ENCODE results near the gene RHOV.

RHOV gene

GRCh38 chr15:40893733-40894680 is 20.0 kb upstream of the RHOV start, which contains the start of gene VPS18:
Gene VPS18 (plus strand): TSS chr15:40894450. CDS start chr15:40894769, 319 bp downstream.
- TF ChIP-seq CTCF (IDR thresholded peaks at IDR 0.05; ENCODE audit: borderline replicate concordance, insufficient read depth, low read depth, low read length) = peak; percentile 93
- H3K4me3 ChIP-seq (ENCODE audit: low read depth, low read length) = peak within 1 kb of the TSS; percentile 96

- no peak overlapping the region for H3K4me3 ChIP-seq (ENCODE audit: low read depth, low read length)
- no peak for TF ChIP-seq CTCF (IDR thresholded peaks at IDR 0.05; ENCODE audit: borderline replicate concordance, insufficient read depth, low read depth, low read length)
These were observed 19.1 kb upstream of the RHOV start for GRCh38 chr15:40893019-40893670.

GRCh38 chr15:40892447-40893012 is 18.5 kb upstream of the RHOV start:
- H3K4me3 ChIP-seq (ENCODE audit: low read depth, low read length) = no peak overlapping the region
- no peak for TF ChIP-seq CTCF (IDR thresholded peaks at IDR 0.05; ENCODE audit: borderline replicate concordance, insufficient read depth, low read depth, low read length)

- no peak overlapping the region for H3K4me3 ChIP-seq (ENCODE audit: low read depth, low read length)
- TF ChIP-seq CTCF (IDR thresholded peaks at IDR 0.05; ENCODE audit: borderline replicate concordance, insufficient read depth, low read depth, low read length) = peak; percentile 72
These were observed 17.9 kb upstream of the RHOV start for GRCh38 chr15:40891810-40892446.

GRCh38 chr15:40891138-40891537 is 17.1 kb upstream of the RHOV start:
- H3K4me3 ChIP-seq (ENCODE audit: low read depth, low read length) = no peak overlapping the region
- no peak for TF ChIP-seq CTCF (IDR thresholded peaks at IDR 0.05; ENCODE audit: borderline replicate concordance, insufficient read depth, low read depth, low read length)

GRCh38 chr15:40889112-40889511 is 15.1 kb upstream of the RHOV start:
- H3K4me3 ChIP-seq (ENCODE audit: low read depth, low read length) = no peak overlapping the region
- TF ChIP-seq CTCF (IDR thresholded peaks at IDR 0.05; ENCODE audit: borderline replicate concordance, insufficient read depth, low read depth, low read length) = no peak
